GM12878 (cell line): ENCODE results near the gene LGALS9.

Source experiments
- FOXK2 ChIP-seq: fragments of 450-650 bp; IDR thresholded peaks from 2 replicates; pipeline ENCODE4 v1.6.1; 2017; ENCODE audit warnings: mild to moderate bottlenecking, moderate library complexity
- NFIC ChIP-seq: IDR thresholded peaks from 2 replicates; pipeline ENCODE4 v1.6.1; 2012; ENCODE audit warnings: low read depth, mild to moderate bottlenecking, inconsistent platforms, low read length, moderate library complexity
- NR2C2 ChIP-seq: IDR thresholded peaks from 2 replicates; pipeline ENCODE4 v1.6.1; 2011; ENCODE audit warnings: borderline replicate concordance, low read depth; ENCODE audit not compliant: control insufficient read depth, insufficient read length
- PKNOX1 ChIP-seq: fragments of 450-650 bp; IDR thresholded peaks from 2 replicates; pipeline ENCODE4 v1.6.1; 2016; ENCODE audit warnings: mild to moderate bottlenecking
- RCOR1 ChIP-seq: conservative IDR thresholded peaks from 2 replicates; pipeline ENCODE4 v1.6.1; 2012; ENCODE audit warnings: low read depth, low read length, improper control_type of control experiment
- TAF1 ChIP-seq: IDR thresholded peaks from 2 replicates; pipeline ENCODE4 v1.6.1; 2011; ENCODE audit warnings: mild to moderate bottlenecking, low read depth, low read length, borderline replicate concordance
- TF ChIP-seq, protein P1 (sequence below), 3 experiments: IDR thresholded peaks in 2 of 3; conservative IDR thresholded peaks in 1 of 3; 2 replicates each; pipeline ENCODE4 v1.5.1; 2011; ENCODE audit warnings: low read depth in 3 of 3, low read length in 3 of 3, mild to moderate bottlenecking in 3 of 3, control low read depth in 2 of 3, moderate library complexity in 2 of 3, inconsistent platforms in 1 of 3, mixed read lengths in 1 of 3; ENCODE audit not compliant: control insufficient read depth in 2 of 3, insufficient read depth in 1 of 3; ENCODE audit errors: extremely low read depth in 1 of 3

DNA sequence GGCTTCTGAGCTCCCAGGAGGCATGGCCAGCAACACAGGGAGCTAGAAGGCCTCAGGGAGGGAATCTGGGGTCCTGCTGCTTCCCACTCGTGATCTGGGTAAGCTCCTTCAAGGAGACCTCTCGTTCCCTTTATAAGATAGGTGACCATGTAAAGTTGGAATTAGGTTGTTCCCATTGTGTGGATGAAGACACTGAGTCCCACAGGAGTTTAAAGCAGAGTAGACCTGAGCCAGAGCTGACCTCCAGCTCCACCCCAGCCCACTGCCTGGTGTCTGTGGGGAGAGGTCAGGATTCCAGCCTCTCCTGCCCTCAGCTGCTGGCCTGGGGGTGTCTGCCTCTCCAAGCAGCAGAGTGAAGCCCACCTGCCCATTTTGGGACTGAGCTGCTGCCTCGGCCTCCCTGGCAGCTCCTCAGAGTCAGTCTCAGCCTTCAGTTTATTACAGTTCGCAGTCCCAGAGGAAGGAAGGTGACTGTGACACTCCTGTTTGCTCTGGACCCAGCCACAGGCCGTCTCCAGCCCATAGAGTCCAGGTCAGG, 33.1 kb upstream of the LGALS9 start:
- no peak for TF ChIP-seq FOXK2
- TF ChIP-seq TAF1: no peak
- no peak for TF ChIP-seq NR2C2
- TF ChIP-seq PKNOX1: no peak
- TF ChIP-seq NFIC: no peak
- TF ChIP-seq RCOR1: no peak
- TF ChIP-seq, protein P1, sequence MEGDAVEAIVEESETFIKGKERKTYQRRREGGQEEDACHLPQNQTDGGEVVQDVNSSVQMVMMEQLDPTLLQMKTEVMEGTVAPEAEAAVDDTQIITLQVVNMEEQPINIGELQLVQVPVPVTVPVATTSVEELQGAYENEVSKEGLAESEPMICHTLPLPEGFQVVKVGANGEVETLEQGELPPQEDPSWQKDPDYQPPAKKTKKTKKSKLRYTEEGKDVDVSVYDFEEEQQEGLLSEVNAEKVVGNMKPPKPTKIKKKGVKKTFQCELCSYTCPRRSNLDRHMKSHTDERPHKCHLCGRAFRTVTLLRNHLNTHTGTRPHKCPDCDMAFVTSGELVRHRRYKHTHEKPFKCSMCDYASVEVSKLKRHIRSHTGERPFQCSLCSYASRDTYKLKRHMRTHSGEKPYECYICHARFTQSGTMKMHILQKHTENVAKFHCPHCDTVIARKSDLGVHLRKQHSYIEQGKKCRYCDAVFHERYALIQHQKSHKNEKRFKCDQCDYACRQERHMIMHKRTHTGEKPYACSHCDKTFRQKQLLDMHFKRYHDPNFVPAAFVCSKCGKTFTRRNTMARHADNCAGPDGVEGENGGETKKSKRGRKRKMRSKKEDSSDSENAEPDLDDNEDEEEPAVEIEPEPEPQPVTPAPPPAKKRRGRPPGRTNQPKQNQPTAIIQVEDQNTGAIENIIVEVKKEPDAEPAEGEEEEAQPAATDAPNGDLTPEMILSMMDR (IDR thresholded peaks at IDR 0.05 in 2 of 3, conservative IDR thresholded peaks at IDR 0.05 in 1 of 3; ENCODE audit: control insufficient read depth in 2 of 3, extremely low read depth in 1 of 3, insufficient read depth in 1 of 3, low read depth in 3 of 3, low read length in 3 of 3): no peak
